OCI-LY1 (cell line): ENCODE results near the gene LSP1.
A peak's percentile ranks its signal among the peaks of the same experiment; 100 is the strongest.

Experiments
- H2AFZ ChIP-seq: fragments of 200-600 bp; sonication (generic), shearing (Covaris generic); 2 replicates; pipeline ENCODE4 v1.6.0; 2014; ENCODE audit warnings: antibody characterized with exemption, mild to moderate bottlenecking, low read length
- H3F3A ChIP-seq: fragments of 200-600 bp; sonication (generic), shearing (Covaris generic); 2 replicates; pipeline ENCODE4 v1.6.0; 2014; ENCODE audit warnings: mild to moderate bottlenecking, antibody characterized with exemption, low read length, moderate library complexity; ENCODE audit not compliant: insufficient read depth
- H3K27ac ChIP-seq: fragments of 200-600 bp; sonication (generic); 2 replicates; pipeline ENCODE4 v1.5.1; 2014; ENCODE audit warnings: low read length, mixed run types, mild to moderate bottlenecking, low read depth; ENCODE audit not compliant: poor library complexity, severe bottlenecking
- H3K27me3 ChIP-seq: fragments of 200-600 bp; sonication (generic); 2 replicates; pipeline ENCODE4 v1.6.0; 2014; ENCODE audit warnings: antibody characterized with exemption, mild to moderate bottlenecking, low read length, moderate library complexity; ENCODE audit not compliant: insufficient read depth
- H3K36me3 ChIP-seq: fragments of 200-600 bp; sonication (generic); 2 replicates; pipeline ENCODE4 v1.6.1; 2014; ENCODE audit warnings: mild to moderate bottlenecking, antibody characterized with exemption, low read length, moderate library complexity, mixed read lengths; ENCODE audit not compliant: insufficient read depth
- H3K4me1 ChIP-seq: fragments of 200-600 bp; sonication (generic); 2 replicates; pipeline ENCODE4 v1.5.1; 2014; ENCODE audit warnings: mild to moderate bottlenecking, low read length, moderate library complexity; ENCODE audit not compliant: insufficient read depth, severe bottlenecking
- H3K4me2 ChIP-seq: fragments of 200-600 bp; sonication (generic), shearing (Covaris generic); 2 replicates; pipeline ENCODE4 v1.6.1; 2014; ENCODE audit warnings: low read length
- H3K4me3 ChIP-seq: fragments of 200-600 bp; sonication (generic); 2 replicates; pipeline ENCODE4 v1.5.1; 2014; ENCODE audit warnings: low read length, low read depth, mild to moderate bottlenecking, mixed read lengths; ENCODE audit not compliant: poor library complexity, severe bottlenecking
- H3K79me2 ChIP-seq: fragments of 200-600 bp; shearing (Covaris generic); 2 replicates; pipeline ENCODE4 v1.6.1; 2016; ENCODE audit warnings: mixed run types, low read length, mixed read lengths; ENCODE audit not compliant: insufficient read depth
- H3K9ac ChIP-seq: fragments of 200-600 bp; sonication (generic), shearing (Covaris generic); 2 replicates; pipeline ENCODE4 v1.6.1; 2014; ENCODE audit warnings: mild to moderate bottlenecking, low read length, mixed read lengths
- H3K9me2 ChIP-seq: fragments of 200-600 bp; sonication (generic), shearing (Covaris generic); 2 replicates; pipeline ENCODE4 v1.6.1; 2014; ENCODE audit warnings: low read depth, mild to moderate bottlenecking, low read length, mixed read lengths
- H3K9me3 ChIP-seq: fragments of 200-600 bp; shearing (Covaris generic); 2 replicates; pipeline ENCODE4 v1.6.1; 2014; ENCODE audit warnings: low read length, mixed read lengths
- H4K20me1 ChIP-seq: fragments of 200-600 bp; sonication (generic), shearing (Covaris generic); 2 replicates; pipeline ENCODE4 v1.6.0; 2016; ENCODE audit warnings: mild to moderate bottlenecking, low read length; ENCODE audit not compliant: insufficient read depth
- EZH2 ChIP-seq: fragments of 200-600 bp; sonication (generic), shearing (Covaris generic); IDR thresholded peaks from 2 replicates; pipeline ENCODE4 v1.8.0; 2017; ENCODE audit warnings: borderline replicate concordance, mixed run types, mild to moderate bottlenecking, antibody characterized with exemption, low read length, moderate library complexity, mixed read lengths
- TF ChIP-seq, protein P1 (sequence below): fragments of 200-600 bp; sonication (generic), shearing (Covaris generic); IDR thresholded peaks from 2 replicates; pipeline ENCODE4 v1.5.1; 2017; ENCODE audit warnings: mild to moderate bottlenecking, antibody characterized with exemption, low read length, moderate library complexity, mixed read lengths

Gene LSP1

DNA sequence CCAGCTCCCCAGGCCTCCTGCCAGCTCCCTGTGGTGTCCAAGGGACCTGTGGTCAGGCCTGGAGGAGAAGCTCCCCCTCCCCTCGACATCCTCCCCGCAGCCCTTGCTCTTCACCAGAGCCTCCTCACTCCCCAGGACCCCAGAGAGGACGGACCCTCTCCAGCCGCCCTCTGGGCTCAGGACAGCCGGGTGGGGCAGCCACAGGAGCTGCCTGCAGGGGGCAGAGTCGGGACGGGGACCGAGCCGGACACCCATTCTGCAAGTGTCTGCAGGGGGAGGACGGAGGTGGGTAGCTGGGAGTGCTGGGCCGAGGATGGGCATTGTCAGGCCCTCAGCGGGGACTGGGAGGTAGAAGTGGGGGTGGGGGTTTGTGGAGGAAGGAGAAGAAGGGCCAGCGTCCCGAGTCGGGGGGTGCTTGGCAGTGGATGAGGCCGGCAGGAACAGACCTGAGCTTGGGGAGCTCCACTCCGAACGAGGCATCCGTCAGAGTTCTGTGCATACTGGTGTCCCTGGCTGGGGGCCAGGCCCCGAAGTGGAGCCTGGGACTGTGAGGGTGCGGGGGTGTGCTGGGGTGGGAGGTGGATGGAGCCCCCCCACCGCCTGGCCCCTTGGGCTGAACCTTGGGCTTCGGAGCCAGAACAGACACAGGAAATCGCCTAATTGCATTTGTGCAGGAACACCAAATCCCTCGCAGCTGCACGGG is 23.6 kb downstream of the LSP1 start:
- peaks cover 2% of the 10 kb centered on the region for H3K4me1 ChIP-seq
- no peaks in the 10 kb centered on the region for H3K9me2 ChIP-seq
- no peaks in the 10 kb centered on the region for H3K27me3 ChIP-seq
- no peak overlapping the region for H3K27ac ChIP-seq
- H3K9ac ChIP-seq, result no peak overlapping the region
- no peaks in the 10 kb centered on the region for H3K9me3 ChIP-seq
- no peaks in the 10 kb centered on the region for H3F3A ChIP-seq
- no peaks in the 10 kb centered on the region for H3K36me3 ChIP-seq
- H3K4me2 ChIP-seq, result no peak overlapping the region
- H3K79me2 ChIP-seq, result no peaks in the 10 kb centered on the region
- H3K4me3 ChIP-seq, result no peak overlapping the region
- no peak overlapping the region for H2AFZ ChIP-seq
- no peaks in the 10 kb centered on the region for H4K20me1 ChIP-seq
- TF ChIP-seq, protein P1, sequence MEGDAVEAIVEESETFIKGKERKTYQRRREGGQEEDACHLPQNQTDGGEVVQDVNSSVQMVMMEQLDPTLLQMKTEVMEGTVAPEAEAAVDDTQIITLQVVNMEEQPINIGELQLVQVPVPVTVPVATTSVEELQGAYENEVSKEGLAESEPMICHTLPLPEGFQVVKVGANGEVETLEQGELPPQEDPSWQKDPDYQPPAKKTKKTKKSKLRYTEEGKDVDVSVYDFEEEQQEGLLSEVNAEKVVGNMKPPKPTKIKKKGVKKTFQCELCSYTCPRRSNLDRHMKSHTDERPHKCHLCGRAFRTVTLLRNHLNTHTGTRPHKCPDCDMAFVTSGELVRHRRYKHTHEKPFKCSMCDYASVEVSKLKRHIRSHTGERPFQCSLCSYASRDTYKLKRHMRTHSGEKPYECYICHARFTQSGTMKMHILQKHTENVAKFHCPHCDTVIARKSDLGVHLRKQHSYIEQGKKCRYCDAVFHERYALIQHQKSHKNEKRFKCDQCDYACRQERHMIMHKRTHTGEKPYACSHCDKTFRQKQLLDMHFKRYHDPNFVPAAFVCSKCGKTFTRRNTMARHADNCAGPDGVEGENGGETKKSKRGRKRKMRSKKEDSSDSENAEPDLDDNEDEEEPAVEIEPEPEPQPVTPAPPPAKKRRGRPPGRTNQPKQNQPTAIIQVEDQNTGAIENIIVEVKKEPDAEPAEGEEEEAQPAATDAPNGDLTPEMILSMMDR, result peak; percentile 67
- no peak for TF ChIP-seq EZH2

DNA sequence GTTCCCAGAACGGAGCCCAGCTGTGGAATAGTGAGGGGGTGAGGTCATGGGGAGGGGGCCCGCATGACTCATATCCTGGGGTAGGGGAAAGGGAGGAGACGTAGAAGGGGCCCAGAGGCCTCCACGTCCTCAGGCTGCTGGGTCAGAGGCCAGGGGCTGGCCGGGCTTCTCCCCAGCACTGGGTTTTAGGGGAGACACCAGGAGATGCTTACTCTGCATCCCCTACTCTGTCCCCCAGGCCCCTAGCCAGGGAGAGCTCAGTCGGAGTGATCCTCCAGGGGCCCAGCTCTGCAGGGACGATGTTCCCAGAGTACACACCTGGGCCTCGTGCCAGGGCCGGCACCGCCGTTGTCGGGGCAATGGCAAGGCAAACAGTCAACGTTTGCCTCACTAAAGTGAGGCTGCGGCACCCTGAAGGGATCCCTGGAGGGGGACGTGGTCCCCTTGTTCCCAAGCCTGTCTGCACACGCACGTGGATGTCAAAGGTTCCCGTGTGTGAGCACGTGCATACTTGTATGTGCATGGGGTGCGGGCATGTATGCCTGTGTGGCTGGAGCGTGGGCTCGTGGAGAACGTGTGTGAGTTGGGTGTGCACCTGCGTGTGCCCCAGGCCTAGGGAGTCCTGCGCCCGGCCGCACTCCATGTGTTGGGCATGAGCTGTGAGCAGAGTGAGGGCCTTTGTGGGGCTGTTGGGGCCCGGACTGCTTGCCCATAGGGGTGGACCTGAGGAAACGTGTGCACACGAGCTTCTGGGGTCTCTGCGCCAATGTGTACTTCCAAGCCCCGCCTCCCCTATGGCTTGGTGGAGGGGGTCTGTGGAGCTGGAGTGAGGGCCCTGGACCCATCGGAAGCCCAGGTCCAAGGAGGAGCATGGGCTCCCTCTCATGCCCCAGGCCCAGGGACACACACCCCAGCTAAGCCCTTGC is 24.6 kb downstream of the LSP1 start:
- no peaks in the 10 kb centered on the region for H3K9me3 ChIP-seq
- peaks cover 7% of the 10 kb centered on the region for H3K4me1 ChIP-seq
- H4K20me1 ChIP-seq, result no peaks in the 10 kb centered on the region
- no peaks in the 10 kb centered on the region for H3F3A ChIP-seq
- no peak overlapping the region for H3K27ac ChIP-seq
- no peak overlapping the region for H3K4me2 ChIP-seq
- TF ChIP-seq, protein P1, result no peak
- no peak for TF ChIP-seq EZH2
- no peaks in the 10 kb centered on the region for H3K36me3 ChIP-seq
- H3K79me2 ChIP-seq, result no peaks in the 10 kb centered on the region
- no peak overlapping the region for H3K9ac ChIP-seq
- H2AFZ ChIP-seq, result no peak overlapping the region
- H3K9me2 ChIP-seq, result no peaks in the 10 kb centered on the region
- no peaks in the 10 kb centered on the region for H3K27me3 ChIP-seq
- no peak overlapping the region for H3K4me3 ChIP-seq

DNA sequence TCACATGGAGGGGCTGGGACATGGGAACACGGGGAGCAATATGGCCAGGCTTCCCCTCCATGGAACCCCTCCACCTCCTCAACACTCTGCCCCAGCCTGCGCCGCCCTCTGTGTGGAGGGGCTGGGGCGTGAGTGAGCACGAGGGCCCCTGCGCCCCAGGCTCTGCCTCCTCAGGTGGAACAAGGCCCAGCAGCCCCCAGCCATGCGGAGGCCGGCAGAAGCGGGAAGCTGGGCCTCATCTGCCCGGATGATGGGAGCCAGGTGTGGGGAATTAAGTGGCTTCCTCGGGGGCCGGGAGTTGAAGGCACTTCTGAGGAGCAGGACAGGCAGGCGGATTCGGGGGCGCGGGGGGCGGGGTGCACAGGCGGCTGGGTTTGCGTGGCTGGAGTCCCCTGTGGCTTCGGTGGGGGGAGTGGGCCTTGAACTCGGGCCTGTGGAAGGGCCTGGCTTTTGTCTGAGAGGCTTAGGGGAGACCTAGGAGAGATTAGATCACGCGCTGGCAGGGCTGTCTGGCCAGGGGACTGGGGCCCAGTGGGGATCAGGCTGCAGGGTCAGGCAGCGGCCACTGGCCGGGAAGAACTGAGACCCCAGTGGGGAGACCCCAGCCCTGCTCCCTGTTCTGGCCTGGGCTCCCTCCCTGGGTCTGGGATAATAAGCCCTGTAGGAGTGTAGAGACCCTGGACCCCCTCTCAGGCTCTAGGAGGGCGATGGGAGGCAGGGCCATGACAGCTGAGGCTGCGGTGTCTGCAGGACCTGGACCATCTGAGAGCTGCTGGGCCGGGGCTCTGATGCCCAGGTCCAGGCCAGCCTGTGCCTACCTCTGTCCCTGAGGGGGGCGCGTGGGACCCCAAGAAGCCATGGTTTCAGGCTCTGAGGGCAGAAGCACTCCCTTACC is 25.5 kb downstream of the LSP1 start:
- H3K36me3 ChIP-seq, result peaks cover 7% of the 10 kb centered on the region; the same call in 1 of the 2 replicates
- H3K27ac ChIP-seq, result no peak overlapping the region
- H3K4me3 ChIP-seq, result no peak overlapping the region
- H3K9me3 ChIP-seq, result no peaks in the 10 kb centered on the region
- no peak for TF ChIP-seq EZH2
- TF ChIP-seq, protein P1, result no peak
- H3K4me1 ChIP-seq, result peaks cover 7% of the 10 kb centered on the region
- no peaks in the 10 kb centered on the region for H4K20me1 ChIP-seq
- H3F3A ChIP-seq, result no peaks in the 10 kb centered on the region
- H3K9ac ChIP-seq, result no peak overlapping the region
- no peaks in the 10 kb centered on the region for H3K9me2 ChIP-seq
- no peaks in the 10 kb centered on the region for H3K79me2 ChIP-seq
- H2AFZ ChIP-seq, result no peak overlapping the region
- no peaks in the 10 kb centered on the region for H3K27me3 ChIP-seq
- no peak overlapping the region for H3K4me2 ChIP-seq
